Adipose tissue (tissue), 3 donors: ENCODE measurements around the gene SLC27A6. TPM values are rescaled to one million over a fixed set of nuclear protein-coding genes. Genes with fewer than 3 reads are reported as not detected.
"Not testable (repeated sequence)": the region's sequence is repeated elsewhere in the genome, so short reads cannot be mapped to it uniquely, and the experiment has no call there.

ENCODE experiments used
- H3K27ac ChIP-seq: one replicate; pipeline ENCODE4 v1.5.1; 2013; ENCODE audit warnings: low read depth, low read length
- WGBS, 3 donors: extraction: QIAGEN DNeasy Blood & Tissue Kit; methylation state at CpG; one replicate each; pipeline ENCODE4 v1.1.7; 2013; 5-methylcytosine and 5-hydroxymethylcytosine counted together
- polyA plus RNA-seq, 3 donors: library from polyadenylated mRNA; stranded (reverse); fragments of 200-250 nt; gene quantifications; one replicate each; pipeline ENCODE4 v1.2.3, GENCODE V29; 2013
- donor health status: healthy with polysubstance abuse.
- donor health status: Bipolar disorder and iron deficiency.
- donor health status: healthy.

The SLC27A6 gene, protein sequence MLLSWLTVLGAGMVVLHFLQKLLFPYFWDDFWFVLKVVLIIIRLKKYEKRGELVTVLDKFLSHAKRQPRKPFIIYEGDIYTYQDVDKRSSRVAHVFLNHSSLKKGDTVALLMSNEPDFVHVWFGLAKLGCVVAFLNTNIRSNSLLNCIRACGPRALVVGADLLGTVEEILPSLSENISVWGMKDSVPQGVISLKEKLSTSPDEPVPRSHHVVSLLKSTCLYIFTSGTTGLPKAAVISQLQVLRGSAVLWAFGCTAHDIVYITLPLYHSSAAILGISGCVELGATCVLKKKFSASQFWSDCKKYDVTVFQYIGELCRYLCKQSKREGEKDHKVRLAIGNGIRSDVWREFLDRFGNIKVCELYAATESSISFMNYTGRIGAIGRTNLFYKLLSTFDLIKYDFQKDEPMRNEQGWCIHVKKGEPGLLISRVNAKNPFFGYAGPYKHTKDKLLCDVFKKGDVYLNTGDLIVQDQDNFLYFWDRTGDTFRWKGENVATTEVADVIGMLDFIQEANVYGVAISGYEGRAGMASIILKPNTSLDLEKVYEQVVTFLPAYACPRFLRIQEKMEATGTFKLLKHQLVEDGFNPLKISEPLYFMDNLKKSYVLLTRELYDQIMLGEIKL
- under 1 TPM in 2 of 3 donors, not detected in 1; 0.41 to 0.43 TPM for polyA plus RNA-seq

DNA sequence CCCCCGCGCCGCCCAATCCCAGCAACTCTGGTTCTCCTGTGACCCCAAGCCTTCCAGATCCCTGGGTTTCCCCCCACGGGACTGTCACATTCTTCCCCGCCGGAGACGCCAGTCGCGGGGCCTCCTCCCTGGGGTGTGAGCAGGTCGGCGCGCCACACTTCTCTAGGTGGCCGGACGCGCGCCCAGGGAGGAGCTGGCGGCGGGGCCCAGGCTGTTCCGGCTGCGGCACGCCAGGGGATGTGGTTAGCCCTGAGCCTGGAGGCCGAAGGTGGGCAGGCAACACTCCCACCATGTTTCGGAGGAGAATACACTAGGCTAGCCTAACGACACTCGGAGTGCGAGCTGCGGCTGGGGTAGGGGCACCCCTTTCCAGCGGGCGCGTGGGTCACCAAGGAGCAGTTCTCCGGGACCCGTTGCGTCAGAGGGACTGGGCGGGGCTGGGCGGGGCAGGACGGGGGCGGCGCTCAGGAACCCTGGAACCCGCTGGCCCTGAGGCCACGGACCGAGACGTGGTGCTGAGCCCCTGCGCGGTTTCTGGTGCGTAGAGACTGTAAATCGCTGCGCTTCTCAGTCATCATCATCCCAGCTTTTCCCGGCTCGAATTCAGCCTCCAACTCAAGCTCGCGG is at the start of gene SLC27A6:
SLC27A6 (plus strand) TSS at position 478 of the 627 bp plus-strand sequence. CDS start 650 bp downstream, outside the sequence.
- WGBS, 3 donors, result 1 to 3% (median 2%) methylated on average over 44 to 51 of the region's 51 CpGs
- no peak within 1 kb of the TSS for H3K27ac ChIP-seq

DNA sequence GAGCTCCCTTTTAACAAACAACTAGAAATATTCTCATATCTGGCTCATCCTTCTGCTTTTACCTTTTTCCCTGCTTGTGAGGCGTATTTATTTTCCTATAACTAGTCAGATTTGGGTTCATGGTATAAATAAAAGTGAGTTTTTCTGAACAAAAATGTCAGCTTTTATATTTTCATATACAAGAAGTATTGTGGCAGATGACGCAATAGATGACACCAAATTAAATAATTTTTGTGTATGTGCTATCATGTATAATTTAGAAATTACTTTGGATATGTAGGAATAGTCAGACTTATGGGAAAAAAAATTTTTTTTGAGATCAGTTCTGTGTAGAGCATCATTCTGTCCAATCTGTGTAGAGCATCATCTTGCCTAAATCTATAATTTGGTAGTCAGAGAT is 45.7 kb upstream of the SLC27A6 start:
- H3K27ac ChIP-seq, result no peak overlapping the region

DNA sequence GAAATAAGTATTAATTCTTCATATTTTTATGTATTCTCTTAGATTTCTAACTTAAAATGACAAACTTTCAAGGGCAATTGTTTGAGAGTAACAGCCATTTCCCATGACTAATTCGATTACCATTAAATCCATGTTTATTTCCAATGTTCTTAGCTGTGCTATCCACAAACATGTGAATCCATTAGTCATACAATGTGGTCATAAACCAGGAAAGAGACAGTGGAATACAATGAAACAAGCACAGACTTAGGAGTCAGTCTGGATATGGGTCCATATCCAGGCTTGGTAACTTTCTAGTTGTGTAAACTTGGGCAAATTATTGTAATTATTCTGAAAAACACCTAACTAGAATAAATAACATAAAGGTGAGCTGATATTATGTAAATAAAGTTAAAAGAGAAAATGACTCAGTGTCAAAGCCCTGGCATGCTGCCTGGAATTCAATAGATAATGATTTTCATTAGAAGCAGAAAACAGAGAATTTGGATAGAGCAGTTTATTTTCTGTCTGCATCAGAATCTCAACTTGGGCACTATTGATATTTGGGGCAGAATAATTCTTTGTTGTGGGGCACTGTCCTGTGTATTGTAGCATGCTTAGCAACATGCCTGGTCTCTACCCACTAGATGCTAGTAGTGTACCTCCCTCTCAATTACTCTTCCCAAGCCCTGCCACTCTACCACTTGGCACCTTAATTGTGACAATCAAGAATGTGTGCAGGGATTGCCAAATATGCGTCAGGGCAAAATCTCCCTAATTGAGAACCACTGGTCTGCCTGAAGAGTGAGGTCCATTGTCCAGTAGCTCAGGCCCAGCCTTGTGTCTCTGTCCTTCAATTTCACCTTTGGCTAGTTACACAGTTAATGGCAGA is 44.7 kb upstream of the SLC27A6 start:
- H3K27ac ChIP-seq, result no peak overlapping the region
- 62 to 87% (median 86%) methylated on average over 2 of the region's 2 CpGs for WGBS, 3 donors

More for the DNA sequence above, 45.7 kb upstream of the SLC27A6 start:
- 85 to 94% (median 89%) methylated on average over 2 of the region's 2 CpGs for WGBS, 3 donors

DNA sequence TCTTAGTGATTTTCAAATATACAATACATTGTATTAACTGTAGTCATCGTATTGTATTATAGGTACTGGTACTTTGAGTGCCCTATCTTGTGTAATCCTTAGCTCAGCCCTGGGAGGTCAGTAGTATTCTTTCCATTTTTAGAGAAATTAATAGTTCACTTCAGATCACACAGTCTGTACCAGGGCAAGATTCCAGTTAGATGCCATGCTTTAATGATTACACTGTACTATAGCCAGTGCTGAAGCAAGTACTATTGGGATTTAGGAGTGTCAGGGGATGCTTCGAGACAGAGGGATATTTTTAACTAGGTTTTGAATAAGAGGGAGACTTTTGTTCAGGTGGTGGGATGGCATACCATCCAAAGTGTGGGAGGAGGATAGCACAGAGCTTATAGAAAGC is 41.0 kb upstream of the SLC27A6 start:
- WGBS, 3 donors, result 70 to 74% (median 71%) methylated on average over 2 of the region's 2 CpGs
- no peak overlapping the region for H3K27ac ChIP-seq

DNA sequence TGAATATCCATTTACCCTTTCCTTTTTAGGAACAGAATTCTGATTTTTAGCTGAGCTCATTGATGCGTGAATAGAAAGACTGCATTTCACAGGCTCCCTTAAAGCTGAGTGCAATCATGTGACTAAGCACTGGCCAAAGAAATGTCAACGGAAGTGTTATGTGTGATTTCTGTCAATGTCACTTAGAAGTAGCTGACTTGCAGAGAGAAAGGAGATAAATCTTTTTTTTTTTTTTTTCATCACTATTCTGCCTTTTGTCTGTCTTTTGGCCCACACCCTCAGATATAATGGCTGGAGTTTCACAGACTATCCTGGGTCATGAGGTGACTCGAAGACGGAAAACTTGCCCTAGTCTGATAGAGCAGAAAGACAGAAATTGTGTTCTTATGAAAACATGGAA is 39.3 kb upstream of the SLC27A6 start:
- no peak overlapping the region for H3K27ac ChIP-seq
- WGBS, 3 donors, result 69 to 78% (median 70%) methylated on average over 4 of the region's 4 CpGs

DNA sequence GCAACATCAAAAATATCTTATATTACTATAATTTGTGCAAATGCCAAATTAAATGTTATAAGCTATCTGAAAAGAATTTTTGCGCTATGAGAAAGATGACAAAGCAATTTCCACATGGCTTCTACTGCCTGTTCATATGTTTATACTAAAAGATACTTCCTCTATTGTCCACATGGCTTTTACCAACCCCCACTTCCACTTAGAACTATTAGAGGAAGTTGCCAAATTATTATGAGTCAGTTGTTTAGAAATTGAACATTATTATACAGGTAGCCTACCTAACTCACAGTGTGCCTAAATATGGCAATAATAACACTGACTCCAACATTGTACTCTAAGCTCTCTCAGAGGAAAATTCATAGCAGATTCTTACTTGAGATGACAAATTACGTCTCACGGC is 37.6 kb upstream of the SLC27A6 start:
- H3K27ac ChIP-seq, result no peak overlapping the region
- 37 to 44% (median 41%) methylated on average over 3 of the region's 3 CpGs for WGBS, 3 donors

DNA sequence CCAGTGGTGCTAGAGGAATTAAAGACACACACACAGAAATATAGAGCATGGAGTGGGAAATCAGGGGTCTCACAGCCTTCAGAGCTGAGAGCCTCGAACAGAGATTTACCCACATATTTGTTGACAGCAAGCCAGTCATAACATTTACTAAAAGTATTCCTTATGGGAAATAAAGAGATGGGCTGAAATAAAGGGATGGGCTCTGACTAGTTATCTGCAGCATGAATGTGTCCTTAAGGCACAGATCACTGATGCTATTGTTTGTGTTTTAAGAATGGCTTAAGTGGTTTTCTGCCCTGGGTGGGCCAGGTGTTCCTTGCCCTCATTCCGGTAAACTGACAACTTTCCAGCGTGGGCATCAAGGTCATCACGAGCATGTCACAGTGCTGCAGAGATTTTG is 33.1 kb upstream of the SLC27A6 start:
- H3K27ac ChIP-seq, result not testable (repeated sequence)
- 88 to 92% (median 89%) methylated on average over 4 of the region's 4 CpGs for WGBS, 3 donors

DNA sequence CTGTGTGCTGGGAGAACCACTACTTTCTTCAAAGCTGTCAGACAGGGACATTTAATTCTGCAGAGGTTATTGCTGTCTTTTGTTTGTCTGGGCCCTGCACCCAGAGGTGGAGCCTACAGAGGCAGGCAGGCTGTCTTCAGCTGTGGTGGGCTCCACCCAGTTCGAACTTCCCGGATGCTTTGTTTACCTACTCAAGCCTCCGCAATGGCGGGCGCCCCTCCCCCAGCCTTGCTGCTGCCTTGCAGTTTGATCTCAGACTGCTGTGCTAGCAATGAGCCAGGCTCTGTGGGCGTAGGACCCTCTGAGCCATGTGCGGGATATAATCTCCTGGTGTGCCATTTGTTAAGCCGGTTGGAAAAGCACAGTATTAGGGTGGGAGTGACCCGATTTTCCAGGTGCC is 22.2 kb upstream of the SLC27A6 start:
- WGBS, 3 donors, result 85 to 86% (median 85%) methylated on average over 7 of the region's 9 CpGs
- not testable (repeated sequence) for H3K27ac ChIP-seq

DNA sequence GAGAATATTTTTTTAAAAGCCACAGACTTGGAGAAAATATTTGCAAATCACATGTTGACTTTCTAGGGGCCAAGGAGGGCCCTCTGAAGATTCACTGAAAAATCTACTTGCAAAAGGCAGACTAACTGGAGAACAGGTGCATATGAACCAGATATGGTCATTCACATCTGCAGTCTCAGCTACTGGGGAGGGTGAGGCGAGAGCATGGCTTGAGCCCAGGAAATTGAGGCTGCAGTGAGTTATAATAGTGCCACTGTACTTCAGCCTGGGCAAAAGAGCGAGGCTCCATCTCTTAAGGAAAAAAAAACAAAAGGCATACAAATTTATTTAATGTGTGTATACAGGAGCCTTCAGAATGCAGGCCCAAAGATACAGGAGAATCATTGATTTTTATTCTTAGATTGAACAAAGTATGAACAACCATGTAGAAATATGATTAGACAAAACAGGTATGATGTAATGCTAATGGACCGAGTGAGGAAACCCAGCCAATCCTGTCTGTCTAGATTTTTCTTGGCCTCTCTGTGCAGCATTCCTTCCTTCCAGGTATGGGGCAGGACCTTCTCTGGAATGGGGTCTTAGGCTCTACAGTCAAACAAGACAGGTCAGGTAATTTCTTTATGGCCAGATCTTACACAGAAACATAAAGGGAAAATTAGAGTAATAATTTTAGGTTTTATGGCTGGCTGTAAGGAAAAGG is 15.3 kb upstream of the SLC27A6 start:
- WGBS, 3 donors, result 58 to 79% (median 78%) methylated on average over 3 of the region's 3 CpGs
- no peak overlapping the region for H3K27ac ChIP-seq

DNA sequence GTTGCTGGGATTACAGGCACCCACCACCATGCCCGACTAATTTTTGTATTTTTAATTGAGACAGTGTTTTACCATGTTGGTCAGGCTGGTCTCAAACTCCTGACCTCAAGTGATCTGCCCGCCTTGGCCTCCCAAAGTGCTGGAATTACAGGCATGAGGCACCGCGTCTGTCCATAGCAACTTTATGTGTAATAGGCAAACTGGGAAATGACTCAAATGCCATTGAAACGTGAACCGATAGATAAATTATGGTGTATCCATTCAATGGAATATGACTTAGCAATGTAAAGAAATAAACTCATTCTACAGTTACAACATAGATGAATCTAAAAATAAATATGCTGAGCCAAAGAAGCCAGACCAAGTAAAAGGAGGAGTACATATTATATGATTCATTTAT is 14.0 kb upstream of the SLC27A6 start:
- 83 to 87% (median 85%) methylated on average over 6 of the region's 6 CpGs for WGBS, 3 donors
- not testable (repeated sequence) for H3K27ac ChIP-seq

DNA sequence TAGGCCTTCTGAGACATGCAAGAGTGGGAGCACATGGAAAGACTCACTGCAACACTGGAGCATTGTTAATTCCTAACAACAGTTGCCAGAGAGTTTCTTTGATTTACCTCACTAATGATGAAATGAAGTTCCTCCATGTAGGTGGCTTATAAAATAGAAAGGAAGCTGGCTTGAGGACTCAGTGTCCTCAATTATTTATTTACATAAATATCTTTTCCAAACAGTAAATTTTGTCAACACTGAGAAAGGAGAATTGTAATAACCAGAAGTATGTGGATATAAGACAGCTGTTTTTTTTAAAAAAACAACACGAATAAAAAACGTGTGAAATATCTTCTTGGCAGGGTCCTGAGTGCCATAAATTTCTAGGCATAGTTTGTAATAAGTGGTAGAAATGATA is 9.1 kb upstream of the SLC27A6 start:
- no peak overlapping the region for H3K27ac ChIP-seq
- 50 to 62% (median 58%) methylated on average over 2 of the region's 2 CpGs for WGBS, 3 donors

DNA sequence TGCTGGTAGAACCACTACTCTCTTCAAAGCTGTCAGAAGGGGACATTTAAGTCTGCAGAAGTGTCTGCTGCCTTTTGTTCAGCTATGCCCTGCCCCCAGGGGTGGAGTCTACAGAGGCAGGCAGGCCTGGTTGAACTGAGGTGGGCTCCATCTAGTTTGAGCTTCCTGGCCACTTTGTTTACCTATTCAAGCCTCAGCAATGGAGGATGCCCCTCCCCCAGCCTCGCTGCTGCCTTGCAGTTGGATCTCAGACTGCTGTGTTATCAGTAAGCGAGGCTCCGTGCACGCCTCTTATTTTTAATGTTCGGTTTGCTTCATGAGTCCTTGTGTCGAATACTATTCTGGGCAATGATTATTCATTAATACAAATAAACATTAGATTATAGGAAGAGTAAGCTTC is 3.1 kb upstream of the SLC27A6 start:
- 64 to 80% (median 77%) methylated on average over 6 of the region's 6 CpGs for WGBS, 3 donors
- no peak overlapping the region for H3K27ac ChIP-seq

DNA sequence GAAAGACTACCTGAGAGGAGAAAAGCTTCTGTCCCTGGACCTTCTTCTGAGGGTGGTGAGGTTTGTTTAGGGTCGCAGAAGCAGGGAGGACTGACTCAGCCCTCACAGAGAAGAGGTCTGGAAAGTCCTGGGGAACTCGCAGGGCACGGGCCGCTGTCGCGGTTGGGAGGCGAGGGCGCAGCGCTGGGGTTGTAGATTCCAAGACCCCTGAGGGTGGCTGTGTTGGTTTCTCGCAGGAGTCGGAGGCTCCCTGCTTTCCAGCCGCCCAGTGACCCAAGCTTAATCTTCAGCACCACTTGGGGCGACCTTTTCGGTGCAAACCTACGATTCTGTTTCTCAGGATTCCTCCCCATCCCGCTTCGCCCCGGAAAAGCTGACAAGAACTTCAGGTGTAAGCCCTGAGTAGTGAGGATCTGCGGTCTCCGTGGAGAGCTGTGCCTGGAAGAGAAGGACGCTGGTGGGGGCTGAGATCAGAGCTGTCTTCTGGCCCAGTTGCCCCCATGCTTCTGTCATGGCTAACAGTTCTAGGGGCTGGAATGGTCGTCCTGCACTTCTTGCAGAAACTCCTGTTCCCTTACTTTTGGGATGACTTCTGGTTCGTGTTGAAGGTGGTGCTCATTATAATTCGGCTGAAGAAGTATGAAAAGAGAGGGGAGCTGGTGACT is 482 bp downstream of the SLC27A6 start:
- WGBS, 3 donors, result 30 to 52% (median 45%) methylated on average over 24 of the region's 24 CpGs
- no peak overlapping the region for H3K27ac ChIP-seq

DNA sequence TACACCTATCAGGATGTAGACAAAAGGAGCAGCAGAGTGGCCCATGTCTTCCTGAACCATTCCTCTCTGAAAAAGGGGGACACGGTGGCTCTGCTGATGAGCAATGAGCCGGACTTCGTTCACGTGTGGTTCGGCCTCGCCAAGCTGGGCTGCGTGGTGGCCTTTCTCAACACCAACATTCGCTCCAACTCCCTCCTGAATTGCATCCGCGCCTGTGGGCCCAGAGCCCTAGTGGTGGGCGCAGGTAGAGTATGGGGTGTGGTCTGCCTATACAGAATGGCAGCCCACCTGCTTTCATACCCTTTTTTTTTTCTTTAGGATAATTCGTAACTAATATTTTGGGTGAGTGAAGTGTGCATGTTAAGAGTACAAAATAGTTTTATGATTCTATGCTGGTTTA is 1.1 kb downstream of the SLC27A6 start:
- H3K27ac ChIP-seq, result no peak overlapping the region
- WGBS, 3 donors, result 87 to 96% (median 93%) methylated on average over 12 of the region's 12 CpGs

DNA sequence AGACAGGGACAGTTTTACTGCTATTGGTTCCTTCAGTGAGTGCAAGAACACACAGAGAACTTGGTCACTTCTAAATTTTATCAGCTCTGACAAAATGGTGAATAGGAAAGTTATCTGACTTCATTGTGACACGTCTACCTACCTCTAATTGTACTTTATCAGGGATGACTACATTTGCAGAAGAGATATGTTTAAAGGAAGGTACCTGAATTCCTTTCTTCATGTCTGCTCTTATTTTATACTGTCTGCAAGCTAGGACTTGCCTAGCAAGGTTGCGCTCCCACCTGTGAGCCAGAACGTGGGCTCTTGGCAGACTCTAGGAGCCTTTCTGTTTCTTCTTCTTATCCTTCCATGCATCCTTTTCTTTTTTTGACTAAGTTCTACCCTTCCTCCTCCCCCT is 1.6 kb downstream of the SLC27A6 start:
- H3K27ac ChIP-seq, result no peak overlapping the region
- WGBS, 3 donors, result 80 to 94% (median 85%) methylated on average over 3 of the region's 3 CpGs

DNA sequence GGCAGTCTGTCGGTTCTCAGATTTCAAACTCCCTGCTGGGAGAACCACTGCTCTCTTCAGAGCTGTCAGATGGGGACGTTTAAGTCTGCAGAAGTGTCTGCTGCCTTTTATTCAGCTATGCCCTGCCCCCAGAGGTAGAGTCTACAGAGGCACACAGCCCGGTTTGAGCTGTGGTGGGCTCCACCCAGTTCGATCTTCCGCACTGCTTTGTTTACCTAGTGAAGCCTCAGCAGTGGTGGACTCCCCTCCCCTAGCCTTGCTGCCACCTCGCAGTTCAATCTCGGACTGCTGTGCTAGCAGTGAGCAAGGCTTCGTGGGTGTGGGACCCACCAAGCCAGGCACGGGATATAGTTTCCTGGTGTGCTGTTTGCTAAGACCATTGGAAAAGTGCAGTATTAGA is 8.0 kb downstream of the SLC27A6 start:
- H3K27ac ChIP-seq, result no peak overlapping the region
- 64 to 86% (median 86%) methylated on average over 9 of the region's 9 CpGs for WGBS, 3 donors

DNA sequence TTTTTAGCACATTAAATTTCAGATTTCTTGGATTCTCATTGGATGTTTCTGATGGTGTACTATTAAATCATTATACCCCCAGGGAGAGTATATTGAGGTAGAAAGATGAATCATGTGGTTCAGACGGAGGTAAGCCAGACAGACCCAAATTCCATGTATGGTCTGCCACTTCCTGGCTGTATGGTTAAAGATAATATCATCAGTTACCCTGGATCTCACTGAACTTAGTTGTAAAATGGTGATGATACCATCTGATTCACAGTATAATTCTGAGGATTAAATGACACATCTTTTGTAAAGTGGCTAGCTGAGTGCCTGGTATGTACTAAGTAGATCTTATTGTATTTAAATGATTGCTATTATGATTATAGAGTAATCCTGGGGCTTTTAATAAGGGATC is 9.3 kb downstream of the SLC27A6 start:
- no peak overlapping the region for H3K27ac ChIP-seq
- 27 to 41% (median 37%) methylated on average over 1 of the region's 1 CpG for WGBS, 3 donors

DNA sequence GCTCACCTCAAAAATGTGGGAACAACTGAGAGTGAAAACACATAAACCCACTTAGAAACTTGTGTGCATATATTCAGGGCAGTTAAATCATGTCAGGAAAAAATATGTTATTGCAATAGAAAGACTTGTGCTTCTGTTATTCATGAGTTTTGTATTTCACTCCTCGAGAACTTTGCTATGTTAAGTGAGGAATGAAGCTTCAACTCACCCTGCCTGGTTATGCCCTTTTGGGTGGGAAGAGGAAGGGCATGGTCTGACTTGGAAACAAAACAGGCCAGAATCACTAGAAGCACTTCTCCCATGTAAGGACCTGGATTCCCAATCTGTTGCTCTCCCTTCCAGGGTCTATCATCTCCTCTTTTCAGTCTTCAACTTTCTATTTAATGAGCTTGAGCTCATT is 14.5 kb downstream of the SLC27A6 start:
- WGBS, 3 donors, result 52 to 75% (median 65%) methylated on average over 1 of the region's 1 CpG
- no peak overlapping the region for H3K27ac ChIP-seq
